ENCODE measurements around the gene DPY30. TPM values are rescaled to one million over a fixed set of nuclear protein-coding genes. Genes with fewer than 3 reads are reported as not detected.

The DPY30 gene
- total and polyA plus RNA-seq, 2 of the 4 experiments (the other 2 are of a cell fraction): 65.2 to 85.2 TPM

- ChIA-PET CTCF (no interaction called here), POLR2A (ENCODE audit: unreplicated experiment) (no interaction called here)
- Histone ChIP-seq H3K4ac (ENCODE audit: low read depth, low read length) (no peak overlapping the region), H3K9me3 (ENCODE audit: control insufficient read depth, insufficient read depth, low read length) (no peaks in the 10 kb centered on the region), H4K91ac (ENCODE audit: insufficient read depth, low read depth, low read length) (no peak overlapping the region), H4K20me1 (ENCODE audit: insufficient read depth, low read length) (peaks cover 57% of the 10 kb centered on the region), H2BK120ac (ENCODE audit: low read depth, low read length) (no peak overlapping the region), H3K9me1 (ENCODE audit: insufficient read depth, low read length) (peaks cover 10% of the 10 kb centered on the region), H2AFZ (replicated peaks; ENCODE audit: low read length, poor library complexity) (no peak overlapping the region), H2BK15ac (ENCODE audit: low read depth, low read length) (no peak overlapping the region), H3K9ac (ENCODE audit: low read depth, low read length) (no peak overlapping the region), H3K4me2 (ENCODE audit: low read depth, low read length) (no peak overlapping the region), H3K56ac (ENCODE audit: extremely low read depth, insufficient read depth, low read length) (no peak overlapping the region), H2BK20ac (ENCODE audit: low read depth, low read length) (no peak overlapping the region), H2AK9ac (replicated peaks; ENCODE audit: low read depth, low read length, poor library complexity) (no peak overlapping the region), H3K18ac (ENCODE audit: low read depth, low read length) (no peak overlapping the region), H3K14ac (replicated peaks; ENCODE audit: low read depth, low read length) (no peak overlapping the region), H3K27ac (ENCODE audit: insufficient read depth, low read length) (no peak overlapping the region), H3K4me1 (ENCODE audit: control insufficient read depth, insufficient read depth, low read length) (no peaks in the 10 kb centered on the region; the same call in 1 of the 2 replicates), H3K79me1 (ENCODE audit: low read depth in 1 of 2, low read length in 2 of 2) (peaks cover 14 to 57% of the 10 kb centered on the region in 2 experiments), H4K5ac (ENCODE audit: low read depth, low read length) (no peak overlapping the region), H2AK5ac (ENCODE audit: low read depth, low read length) (no peak overlapping the region), H4K8ac (ENCODE audit: low read depth in 2 of 2, low read length in 2 of 2) (no peak overlapping the region), H3K23ac (ENCODE audit: low read depth, low read length) (no peak overlapping the region), H3K36me3 (ENCODE audit: control insufficient read depth, insufficient read depth, low read length) (no peaks in the 10 kb centered on the region), H3K4me3 (ENCODE audit: insufficient read depth, low read depth, low read length) (no peak overlapping the region), H2BK5ac (ENCODE audit: low read depth, low read length, poor library complexity, severe bottlenecking) (no peak overlapping the region), H3K27me3 (ENCODE audit: control insufficient read depth, insufficient read depth, low read length) (no peaks in the 10 kb centered on the region)
- intact Hi-C loops (cut with micrococcal nuclease): no loop called here
- no peak for DNase-seq
- dilution Hi-C loops (cut with HindIII; ENCODE audit: low sequenced_read_pairs, unreplicated experiment): no loop called here
- no peak for ATAC-seq (ENCODE audit: low read depth)
- in situ Hi-C loops (cut with MboI; ENCODE audit: low sequenced_read_pairs): no loop called here
- BruUV-seq (replicated peaks): no TSS peak
- WGBS, 2 experiments (ENCODE audit: extremely low coverage in 2 of 2, insufficient read length in 1 of 2): no CpG with 5 or more reads among the region's 3 CpGs
- TF ChIP-seq MAZ (IDR thresholded peaks at IDR 0.05; ENCODE audit: borderline replicate concordance, low read depth, low read length): no peak
- TF ChIP-seq MAFK (IDR thresholded peaks at IDR 0.05; ENCODE audit: low read depth, low read length): no peak
- TF ChIP-seq RAD21 (IDR thresholded peaks at IDR 0.05; ENCODE audit: low read length): no peak
- TF ChIP-seq ELK1 (IDR thresholded peaks at IDR 0.05; ENCODE audit: borderline replicate concordance, low read depth, low read length): no peak
- no peak for TF ChIP-seq MXI1 (IDR thresholded peaks at IDR 0.05; ENCODE audit: borderline replicate concordance, low read depth, low read length)
- TF ChIP-seq RFX5 (IDR thresholded peaks at IDR 0.05; ENCODE audit: low read depth, low read length): no peak
- no peak for TF ChIP-seq CTCF (conservative IDR thresholded peaks at IDR 0.05; ENCODE audit: low read depth, low read length)
- no peak for TF ChIP-seq SMC3 (IDR thresholded peaks at IDR 0.05; ENCODE audit: low read depth, low read length)
- no peak for TF ChIP-seq RCOR1 (IDR thresholded peaks at IDR 0.05; ENCODE audit: insufficient replicate concordance, low read length)
- TF ChIP-seq POLR2A (IDR thresholded peaks at IDR 0.05; ENCODE audit: low read depth, low read length): no peak
- TF ChIP-seq NFE2L2 (IDR thresholded peaks at IDR 0.05; ENCODE audit: low read depth, low read length): no peak
- TF ChIP-seq USF2 (IDR thresholded peaks at IDR 0.05; ENCODE audit: low read depth, low read length): no peak
- TF ChIP-seq CHD1 (IDR thresholded peaks at IDR 0.05; ENCODE audit: low read depth, low read length): no peak
- no peak for TF ChIP-seq BHLHE40 (IDR thresholded peaks at IDR 0.05; ENCODE audit: low read depth, low read length)
- no peak for TF ChIP-seq FOS (IDR thresholded peaks at IDR 0.05; ENCODE audit: low read depth, low read length)
- no peak for TF ChIP-seq CEBPB (IDR thresholded peaks at IDR 0.05; ENCODE audit: low read depth, low read length)
These were observed 60.6 kb downstream of the DPY30 start for GRCh38 chr2:31979018-31979417.
